ENCODE measurements around the gene DENND5A.

DNA sequence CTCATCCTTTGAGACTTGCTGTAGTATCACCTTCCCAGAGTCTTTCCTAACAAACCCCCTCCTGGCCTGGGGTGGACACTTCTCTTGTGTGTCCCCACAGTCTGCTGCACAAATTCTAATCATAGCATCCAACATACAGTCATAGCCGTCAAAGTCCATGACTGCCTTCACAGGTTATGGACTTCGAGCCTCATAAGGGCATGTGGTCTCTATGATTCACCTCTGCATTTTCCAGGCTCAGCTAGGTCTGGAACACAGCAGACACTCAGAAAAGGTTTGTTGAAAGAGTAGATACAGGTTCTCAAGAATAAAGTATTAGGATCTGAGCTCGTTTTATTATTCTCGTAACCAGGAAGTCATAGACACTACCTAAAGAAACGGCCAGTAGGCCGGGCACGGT, 160.6 kb downstream of the DENND5A start:
- no peak for TF ChIP-seq EZH2 (IDR thresholded peaks at IDR 0.05)
- TF ChIP-seq POLR2AphosphoS5 (IDR thresholded peaks at IDR 0.05; ENCODE audit: borderline replicate concordance, low read depth, low read length) = no peak
- no peak for TF ChIP-seq FOXP2 (optimal IDR thresholded peaks at IDR 0.05; ENCODE audit: control extremely low read depth, extremely low read length, insufficient read depth)

Measured in SK-N-MC (cell line).